ENCODE measurements around the gene PPP4R1.

The PPP4R1 gene

DNA sequence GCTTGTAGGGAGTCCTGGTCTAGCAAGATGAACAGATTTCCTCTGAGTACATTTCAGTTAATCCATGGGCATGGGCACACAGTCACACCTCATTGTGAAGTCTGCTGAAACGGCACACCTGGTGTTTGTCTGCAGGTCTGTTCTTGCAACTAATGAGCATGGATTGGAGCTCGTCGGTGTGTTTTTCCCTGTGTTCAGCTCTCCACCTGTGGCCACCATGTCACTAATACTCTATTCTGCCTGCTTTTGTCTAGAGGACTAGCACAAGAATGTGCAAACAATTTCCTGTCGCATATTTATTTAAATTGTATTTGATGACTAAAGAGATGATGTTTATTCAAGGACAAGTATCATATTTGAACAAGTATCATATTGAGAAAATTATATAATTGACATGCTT is 24.5 kb upstream of the PPP4R1 start:
- TF ChIP-seq TAF1 (IDR thresholded peaks at IDR 0.05; ENCODE audit: borderline replicate concordance, insufficient read depth, low read length) = no peak
- no peak for TF ChIP-seq FOXP2 (optimal IDR thresholded peaks at IDR 0.05; ENCODE audit: borderline replicate concordance, extremely low read depth, extremely low read length, insufficient read depth)
- TF ChIP-seq POLR2AphosphoS5 (IDR thresholded peaks at IDR 0.05; ENCODE audit: low read depth, low read length) = no peak
- TF ChIP-seq SIN3A (IDR thresholded peaks at IDR 0.05; ENCODE audit: borderline replicate concordance, insufficient read depth, low read length) = no peak

- TF ChIP-seq, protein P1, sequence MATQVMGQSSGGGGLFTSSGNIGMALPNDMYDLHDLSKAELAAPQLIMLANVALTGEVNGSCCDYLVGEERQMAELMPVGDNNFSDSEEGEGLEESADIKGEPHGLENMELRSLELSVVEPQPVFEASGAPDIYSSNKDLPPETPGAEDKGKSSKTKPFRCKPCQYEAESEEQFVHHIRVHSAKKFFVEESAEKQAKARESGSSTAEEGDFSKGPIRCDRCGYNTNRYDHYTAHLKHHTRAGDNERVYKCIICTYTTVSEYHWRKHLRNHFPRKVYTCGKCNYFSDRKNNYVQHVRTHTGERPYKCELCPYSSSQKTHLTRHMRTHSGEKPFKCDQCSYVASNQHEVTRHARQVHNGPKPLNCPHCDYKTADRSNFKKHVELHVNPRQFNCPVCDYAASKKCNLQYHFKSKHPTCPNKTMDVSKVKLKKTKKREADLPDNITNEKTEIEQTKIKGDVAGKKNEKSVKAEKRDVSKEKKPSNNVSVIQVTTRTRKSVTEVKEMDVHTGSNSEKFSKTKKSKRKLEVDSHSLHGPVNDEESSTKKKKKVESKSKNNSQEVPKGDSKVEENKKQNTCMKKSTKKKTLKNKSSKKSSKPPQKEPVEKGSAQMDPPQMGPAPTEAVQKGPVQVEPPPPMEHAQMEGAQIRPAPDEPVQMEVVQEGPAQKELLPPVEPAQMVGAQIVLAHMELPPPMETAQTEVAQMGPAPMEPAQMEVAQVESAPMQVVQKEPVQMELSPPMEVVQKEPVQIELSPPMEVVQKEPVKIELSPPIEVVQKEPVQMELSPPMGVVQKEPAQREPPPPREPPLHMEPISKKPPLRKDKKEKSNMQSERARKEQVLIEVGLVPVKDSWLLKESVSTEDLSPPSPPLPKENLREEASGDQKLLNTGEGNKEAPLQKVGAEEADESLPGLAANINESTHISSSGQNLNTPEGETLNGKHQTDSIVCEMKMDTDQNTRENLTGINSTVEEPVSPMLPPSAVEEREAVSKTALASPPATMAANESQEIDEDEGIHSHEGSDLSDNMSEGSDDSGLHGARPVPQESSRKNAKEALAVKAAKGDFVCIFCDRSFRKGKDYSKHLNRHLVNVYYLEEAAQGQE (IDR thresholded peaks at IDR 0.05; ENCODE audit: insufficient read depth in 1 of 2, low read depth in 2 of 2, low read length in 2 of 2) = no peak
- TF ChIP-seq SIN3A (IDR thresholded peaks at IDR 0.05; ENCODE audit: borderline replicate concordance, insufficient read depth, low read length) (no peak), FOXP2 (optimal IDR thresholded peaks at IDR 0.05; ENCODE audit: borderline replicate concordance, extremely low read depth, extremely low read length, insufficient read depth) (no peak), TAF1 (IDR thresholded peaks at IDR 0.05; ENCODE audit: borderline replicate concordance, insufficient read depth, low read length) (no peak), POLR2AphosphoS5 (IDR thresholded peaks at IDR 0.05; ENCODE audit: low read depth, low read length) (no peak)
These were observed 22.8 kb upstream of the PPP4R1 start for GRCh38 chr18:9637036-9637767.

DNA sequence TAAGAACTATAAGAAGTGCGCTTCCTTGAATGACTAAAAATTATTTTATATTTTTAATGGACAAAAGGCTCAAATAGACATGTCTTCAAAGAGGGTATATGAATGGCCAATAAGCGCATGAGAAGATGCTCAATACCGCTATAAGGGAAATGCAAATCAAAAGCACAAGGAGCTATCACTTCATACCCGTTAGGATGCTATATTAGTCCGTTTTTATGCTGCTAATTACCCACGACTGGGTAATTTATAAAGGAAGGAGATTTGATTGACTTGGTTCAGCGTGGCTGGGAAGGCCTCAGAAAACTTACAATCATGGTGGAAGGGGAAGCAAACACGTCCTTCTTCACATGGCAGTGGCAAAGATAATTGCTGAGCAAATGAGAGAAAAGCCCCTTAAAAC is 20.5 kb upstream of the PPP4R1 start:
- TF ChIP-seq TAF1 (IDR thresholded peaks at IDR 0.05; ENCODE audit: borderline replicate concordance, insufficient read depth, low read length) (no peak), POLR2AphosphoS5 (IDR thresholded peaks at IDR 0.05; ENCODE audit: low read depth, low read length) (no peak), SIN3A (IDR thresholded peaks at IDR 0.05; ENCODE audit: borderline replicate concordance, insufficient read depth, low read length) (no peak), FOXP2 (optimal IDR thresholded peaks at IDR 0.05; ENCODE audit: borderline replicate concordance, extremely low read depth, extremely low read length, insufficient read depth) (no peak)
- TF ChIP-seq, protein P1 (IDR thresholded peaks at IDR 0.05; ENCODE audit: insufficient read depth in 1 of 2, low read depth in 2 of 2, low read length in 2 of 2) = no peak

DNA sequence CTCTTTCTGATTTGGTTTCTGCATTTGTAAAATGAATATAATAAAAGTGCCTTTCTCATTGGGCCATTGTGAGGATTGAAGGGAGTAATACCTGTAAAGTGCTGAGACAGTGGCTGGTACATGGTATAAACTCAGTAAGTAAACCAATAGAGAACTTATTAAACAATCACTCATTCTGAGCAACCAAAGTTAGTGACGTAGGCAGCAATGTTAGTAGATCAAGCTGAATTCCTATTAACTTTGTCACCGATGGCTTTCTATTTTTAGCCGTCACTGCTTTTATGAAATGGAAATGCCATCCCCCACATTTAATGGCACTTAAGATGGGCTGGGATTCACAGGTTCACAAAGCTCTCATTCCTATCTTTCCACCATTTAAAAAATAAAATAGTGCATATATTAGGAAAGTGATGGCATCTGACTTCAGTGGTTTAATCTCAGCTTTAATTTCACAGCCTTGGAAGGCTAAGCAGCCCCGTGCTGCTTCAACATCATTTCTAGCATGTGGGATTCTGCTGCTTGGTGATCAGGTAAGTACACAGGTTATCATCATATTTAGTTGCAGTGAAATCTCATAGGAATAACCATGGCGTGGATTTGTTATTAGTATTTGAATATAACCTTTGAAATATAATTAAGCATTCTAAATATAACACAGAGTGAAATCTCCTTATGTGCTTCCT is 17.6 kb upstream of the PPP4R1 start:
- TF ChIP-seq, protein P1 (IDR thresholded peaks at IDR 0.05; ENCODE audit: insufficient read depth in 1 of 2, low read depth in 2 of 2, low read length in 2 of 2) = no peak
- TF ChIP-seq TAF1 (IDR thresholded peaks at IDR 0.05; ENCODE audit: borderline replicate concordance, insufficient read depth, low read length) (no peak), FOXP2 (optimal IDR thresholded peaks at IDR 0.05; ENCODE audit: borderline replicate concordance, extremely low read depth, extremely low read length, insufficient read depth) (no peak), POLR2AphosphoS5 (IDR thresholded peaks at IDR 0.05; ENCODE audit: low read depth, low read length) (no peak), SIN3A (IDR thresholded peaks at IDR 0.05; ENCODE audit: borderline replicate concordance, insufficient read depth, low read length) (no peak)

DNA sequence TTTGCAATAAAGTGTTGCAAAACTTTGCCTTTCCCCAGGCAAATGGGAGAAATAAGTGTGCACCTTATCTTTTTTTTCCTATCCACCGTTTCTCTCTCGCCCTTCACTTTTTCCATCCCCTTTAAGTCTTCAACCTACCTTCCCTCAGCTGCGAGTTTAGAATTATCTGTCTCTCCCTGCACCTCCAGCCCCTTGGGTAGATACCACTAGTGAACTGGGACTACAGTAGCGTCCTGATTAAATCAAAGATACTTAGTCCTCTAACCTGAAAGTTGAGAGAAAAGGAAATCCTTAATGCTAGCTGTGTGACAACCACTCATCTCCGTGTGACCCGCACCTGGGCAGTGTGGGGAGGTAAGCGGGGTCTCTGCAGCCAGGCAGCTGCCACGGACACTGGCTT is 16.1 kb upstream of the PPP4R1 start:
- TF ChIP-seq TAF1 (IDR thresholded peaks at IDR 0.05; ENCODE audit: borderline replicate concordance, insufficient read depth, low read length) (no peak), SIN3A (IDR thresholded peaks at IDR 0.05; ENCODE audit: borderline replicate concordance, insufficient read depth, low read length) (no peak), FOXP2 (optimal IDR thresholded peaks at IDR 0.05; ENCODE audit: borderline replicate concordance, extremely low read depth, extremely low read length, insufficient read depth) (no peak), POLR2AphosphoS5 (IDR thresholded peaks at IDR 0.05; ENCODE audit: low read depth, low read length) (no peak)
- TF ChIP-seq, protein P1 (IDR thresholded peaks at IDR 0.05; ENCODE audit: insufficient read depth in 1 of 2, low read depth in 2 of 2, low read length in 2 of 2) = no peak

Data from PFSK-1 (cell line).